ENCODE measurements around the gene POLDIP2.

DNA sequence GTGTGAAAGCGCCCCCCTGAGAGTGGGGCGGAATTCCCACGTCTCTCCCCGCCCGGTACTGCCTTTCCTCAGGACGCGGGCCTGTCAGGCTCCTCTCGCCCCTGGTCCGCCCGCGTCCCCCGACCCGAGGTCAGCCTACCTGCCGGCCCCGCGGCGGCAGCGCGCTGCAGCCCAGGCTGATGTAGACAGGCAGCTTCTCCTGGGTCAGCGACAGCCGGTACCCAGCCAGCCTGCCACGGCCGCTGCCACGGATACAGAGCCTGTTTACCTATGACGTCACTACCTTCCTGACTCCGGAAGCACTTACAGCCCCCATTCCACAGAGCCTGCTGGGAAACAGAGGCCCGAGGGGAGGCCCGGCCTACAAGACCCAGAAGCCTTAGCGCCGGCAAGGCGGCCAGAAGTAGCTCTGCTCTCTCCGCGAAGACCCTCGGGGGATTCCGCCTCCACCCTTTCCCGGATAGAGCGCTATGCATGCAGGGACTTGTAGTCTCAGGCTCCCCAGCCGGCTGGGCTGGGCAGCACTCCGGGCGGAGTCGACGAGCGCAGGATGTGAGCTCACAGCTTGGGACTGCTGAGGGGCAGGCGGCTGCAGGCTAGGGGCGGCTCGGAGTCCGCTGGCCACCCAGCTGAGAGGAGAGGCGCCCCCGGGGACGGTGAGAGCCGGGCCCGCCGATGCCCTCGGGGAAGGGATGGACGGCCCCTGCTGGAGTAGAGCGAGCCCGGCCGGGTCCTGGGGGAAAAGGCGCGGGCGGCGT lies 21.9 kb downstream of the POLDIP2 start, which contains the start of the genes IFT20 and TNFAIP1:
- TF ChIP-seq POLR2A (IDR thresholded peaks at IDR 0.05) (peak; percentile 86), CTCF (IDR thresholded peaks at IDR 0.05) (peak in 2 of 3 donors; percentile 5 to 17)

Measured in ovary (tissue), 3 donors.